Ishikawa (cell line): ENCODE measurements around the gene LYRM4.

Experiments
- EGR1 ChIP-seq: IDR thresholded peaks from 2 replicates; pipeline ENCODE4 v1.6.1; 2012
- EP300 ChIP-seq: IDR thresholded peaks from 2 replicates; pipeline ENCODE4 v1.6.1; 2012; ENCODE audit warnings: borderline replicate concordance
- NFIC ChIP-seq: IDR thresholded peaks from 2 replicates; pipeline ENCODE4 v1.6.1; 2012
- TAF1 ChIP-seq: IDR thresholded peaks from 2 replicates; pipeline ENCODE4 v1.6.1; 2012; ENCODE audit warnings: low read depth, mild to moderate bottlenecking
- TF ChIP-seq, protein P1 (sequence below): IDR thresholded peaks from 2 replicates; pipeline ENCODE4 v1.6.1; 2012

DNA sequence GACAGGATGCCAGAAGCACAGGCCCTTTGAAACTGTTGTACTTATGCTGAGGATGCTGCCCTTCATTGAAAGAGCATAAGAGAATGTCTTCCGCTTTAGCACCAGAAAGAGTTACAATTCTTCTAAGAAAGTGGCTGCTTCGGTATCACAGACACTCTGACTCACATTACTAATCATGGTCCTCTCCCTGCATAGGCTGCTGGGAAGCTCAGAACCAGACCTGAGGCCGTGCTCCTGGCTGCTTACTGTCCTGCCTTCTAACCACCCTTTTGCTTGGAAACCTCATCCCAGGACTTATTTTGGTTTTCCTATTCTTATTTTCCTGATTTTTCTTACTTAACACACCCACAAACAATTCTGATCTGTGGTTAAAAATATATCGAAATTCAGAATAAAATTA is 22.9 kb downstream of the LYRM4 start:
- TF ChIP-seq EGR1 (no peak), TAF1 (no peak), NFIC (no peak), EP300 (no peak)
- TF ChIP-seq, protein P1, sequence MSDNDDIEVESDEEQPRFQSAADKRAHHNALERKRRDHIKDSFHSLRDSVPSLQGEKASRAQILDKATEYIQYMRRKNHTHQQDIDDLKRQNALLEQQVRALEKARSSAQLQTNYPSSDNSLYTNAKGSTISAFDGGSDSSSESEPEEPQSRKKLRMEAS: no peak
